Right lobe of liver (tissue), 4 donors: ENCODE measurements around the gene CPED1.
A peak's percentile ranks its signal among the peaks of the same experiment; 100 is the strongest.

Experiments
- POLR2A ChIP-seq: fragments of 450-650 bp; IDR thresholded peaks from one replicate; pipeline ENCODE4 v1.6.1; 2017; ENCODE audit warnings: antibody characterized with exemption, mild to moderate bottlenecking
- TF ChIP-seq, protein P1 (sequence below), 4 donors: fragments of 200-600 bp in 3 of 4; fragments of 450-650 bp in 1 of 4; IDR thresholded peaks; one replicate each; pipeline versions ENCODE4 v1.5.1 to v1.8.0; 2016 to 2022; ENCODE audit warnings: antibody characterized with exemption in 4 of 4, mild to moderate bottlenecking in 2 of 4
- donor health status: DM: no; HTN: no; CAD: no.
- donor health status: DM: no; HTN: no; CAD: no.
- donor health status: DM: no; HTN: yes; CAD: no.

DNA sequence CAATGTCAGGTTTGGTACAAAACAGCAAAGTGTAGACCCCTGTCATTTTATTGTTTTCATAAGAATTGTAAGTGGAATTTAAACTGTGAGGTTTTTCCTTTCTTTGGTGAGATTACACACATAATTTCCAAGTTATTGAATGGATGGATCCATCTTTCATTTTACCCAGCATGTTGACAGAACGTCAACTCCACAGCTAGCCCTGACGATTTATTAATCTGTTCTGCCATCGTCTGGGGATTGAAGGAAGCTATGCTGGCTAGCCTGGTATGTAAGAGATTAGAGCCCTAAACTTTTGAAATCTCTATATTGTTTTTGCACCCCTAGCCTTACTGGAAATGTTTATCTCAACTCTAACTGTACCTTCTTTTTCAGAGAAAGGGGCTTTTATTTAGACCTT, 348.9 kb downstream of the CPED1 start:
- TF ChIP-seq, protein P1, sequence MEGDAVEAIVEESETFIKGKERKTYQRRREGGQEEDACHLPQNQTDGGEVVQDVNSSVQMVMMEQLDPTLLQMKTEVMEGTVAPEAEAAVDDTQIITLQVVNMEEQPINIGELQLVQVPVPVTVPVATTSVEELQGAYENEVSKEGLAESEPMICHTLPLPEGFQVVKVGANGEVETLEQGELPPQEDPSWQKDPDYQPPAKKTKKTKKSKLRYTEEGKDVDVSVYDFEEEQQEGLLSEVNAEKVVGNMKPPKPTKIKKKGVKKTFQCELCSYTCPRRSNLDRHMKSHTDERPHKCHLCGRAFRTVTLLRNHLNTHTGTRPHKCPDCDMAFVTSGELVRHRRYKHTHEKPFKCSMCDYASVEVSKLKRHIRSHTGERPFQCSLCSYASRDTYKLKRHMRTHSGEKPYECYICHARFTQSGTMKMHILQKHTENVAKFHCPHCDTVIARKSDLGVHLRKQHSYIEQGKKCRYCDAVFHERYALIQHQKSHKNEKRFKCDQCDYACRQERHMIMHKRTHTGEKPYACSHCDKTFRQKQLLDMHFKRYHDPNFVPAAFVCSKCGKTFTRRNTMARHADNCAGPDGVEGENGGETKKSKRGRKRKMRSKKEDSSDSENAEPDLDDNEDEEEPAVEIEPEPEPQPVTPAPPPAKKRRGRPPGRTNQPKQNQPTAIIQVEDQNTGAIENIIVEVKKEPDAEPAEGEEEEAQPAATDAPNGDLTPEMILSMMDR (IDR thresholded peaks at IDR 0.05) = peak; percentile 33 to 42 (median 38)
- TF ChIP-seq POLR2A = no peak
